ENCODE data around the gene OTUB1.

DNA sequence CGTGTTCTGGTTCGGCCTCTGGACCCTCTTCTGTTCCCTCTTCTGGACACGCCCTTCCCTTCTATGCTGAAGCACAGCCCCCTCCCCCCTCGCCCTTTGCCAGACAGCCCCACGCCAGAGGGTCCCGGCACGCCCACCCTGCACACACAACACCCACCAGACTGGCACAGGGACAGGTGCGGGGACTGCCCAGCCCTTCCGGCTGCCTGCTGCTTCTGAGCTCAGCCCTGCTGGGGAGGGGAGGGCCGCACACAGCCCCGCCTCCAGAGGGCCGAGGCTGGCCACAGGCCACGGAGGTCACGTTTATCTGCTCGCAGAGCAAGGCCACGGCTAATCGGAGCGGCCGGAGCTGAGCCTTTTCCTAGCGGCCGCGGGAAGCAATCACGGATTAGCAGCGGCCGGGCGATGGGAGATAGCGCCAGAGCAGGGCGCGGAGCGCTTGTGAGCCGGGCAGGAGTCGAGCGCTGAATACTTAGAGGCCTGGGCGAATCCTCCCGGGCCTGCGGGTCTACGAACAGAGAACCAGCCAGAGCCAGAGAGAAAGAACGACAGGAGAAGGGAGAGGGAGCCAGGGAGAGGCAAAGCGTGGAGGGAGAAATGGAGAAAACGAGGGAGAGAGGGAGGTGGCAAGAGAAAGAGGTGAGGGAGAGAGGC is 21.5 kb downstream of the OTUB1 start:
- TF ChIP-seq, protein P1, sequence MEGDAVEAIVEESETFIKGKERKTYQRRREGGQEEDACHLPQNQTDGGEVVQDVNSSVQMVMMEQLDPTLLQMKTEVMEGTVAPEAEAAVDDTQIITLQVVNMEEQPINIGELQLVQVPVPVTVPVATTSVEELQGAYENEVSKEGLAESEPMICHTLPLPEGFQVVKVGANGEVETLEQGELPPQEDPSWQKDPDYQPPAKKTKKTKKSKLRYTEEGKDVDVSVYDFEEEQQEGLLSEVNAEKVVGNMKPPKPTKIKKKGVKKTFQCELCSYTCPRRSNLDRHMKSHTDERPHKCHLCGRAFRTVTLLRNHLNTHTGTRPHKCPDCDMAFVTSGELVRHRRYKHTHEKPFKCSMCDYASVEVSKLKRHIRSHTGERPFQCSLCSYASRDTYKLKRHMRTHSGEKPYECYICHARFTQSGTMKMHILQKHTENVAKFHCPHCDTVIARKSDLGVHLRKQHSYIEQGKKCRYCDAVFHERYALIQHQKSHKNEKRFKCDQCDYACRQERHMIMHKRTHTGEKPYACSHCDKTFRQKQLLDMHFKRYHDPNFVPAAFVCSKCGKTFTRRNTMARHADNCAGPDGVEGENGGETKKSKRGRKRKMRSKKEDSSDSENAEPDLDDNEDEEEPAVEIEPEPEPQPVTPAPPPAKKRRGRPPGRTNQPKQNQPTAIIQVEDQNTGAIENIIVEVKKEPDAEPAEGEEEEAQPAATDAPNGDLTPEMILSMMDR (optimal IDR thresholded peaks at IDR 0.05 in 1 of 3, IDR thresholded peaks at IDR 0.05 in 1 of 3, conservative IDR thresholded peaks at IDR 0.05 in 1 of 3; ENCODE audit: extremely low read depth in 1 of 3, insufficient read depth in 2 of 3, low read length in 3 of 3) = peak in 1 of 3 experiments; percentile 37
- TF ChIP-seq EZH2 (IDR thresholded peaks at IDR 0.05; ENCODE audit: low read length) = peak; percentile 17
